Esophagus (tissue), 2 donors: Measurements from ENCODE around the gene IARS1. TPM values are rescaled to one million over a fixed set of nuclear protein-coding genes. Genes with fewer than 3 reads are reported as not detected.

Experiments used
- H3K27ac ChIP-seq, 2 donors: one replicate each; pipeline ENCODE4 v1.5.1; 2013; ENCODE audit warnings: low read depth in 2 of 2, mild to moderate bottlenecking in 2 of 2, inconsistent platforms in 1 of 2, low read length in 1 of 2, moderate library complexity in 1 of 2
- H3K27me3 ChIP-seq, 2 donors: one replicate each; pipeline ENCODE4 v1.6.1; 2013; ENCODE audit warnings: low read length in 2 of 2, control low read depth in 1 of 2, mild to moderate bottlenecking in 1 of 2; ENCODE audit not compliant: insufficient read depth in 2 of 2, control insufficient read depth in 1 of 2
- H3K36me3 ChIP-seq, 2 donors: one replicate each; pipeline ENCODE4 v1.6.1; 2013; ENCODE audit warnings: low read length in 1 of 2; ENCODE audit not compliant: control insufficient read depth in 2 of 2, insufficient read depth in 2 of 2
- H3K4me1 ChIP-seq, 2 donors: one replicate each; pipeline ENCODE4 v1.6.1; 2013; ENCODE audit warnings: low read length in 1 of 2; ENCODE audit not compliant: control insufficient read depth in 2 of 2, insufficient read depth in 2 of 2
- H3K4me3 ChIP-seq, 2 donors: one replicate each; pipeline ENCODE4 v1.5.1; 2013; ENCODE audit warnings: low read length in 2 of 2, mild to moderate bottlenecking in 2 of 2, low read depth in 1 of 2, moderate library complexity in 1 of 2
- H3K9me3 ChIP-seq, 2 donors: one replicate each; pipeline ENCODE4 v1.6.1; 2013; ENCODE audit warnings: mild to moderate bottlenecking in 2 of 2, low read depth in 1 of 2, low read length in 1 of 2, moderate library complexity in 1 of 2; ENCODE audit not compliant: control insufficient read depth in 2 of 2, insufficient read depth in 1 of 2
- WGBS, 2 donors: extraction: QIAGEN DNeasy Blood & Tissue Kit; methylation state at CpG; one replicate each; pipeline ENCODE4 v1.1.7; 2013; 5-methylcytosine and 5-hydroxymethylcytosine counted together
- polyA plus RNA-seq, 2 donors: library from polyadenylated mRNA; stranded (reverse); fragments of 200-250 nt; gene quantifications; one replicate each; pipeline ENCODE4 v1.2.3, GENCODE V29; 2013
- donor health status: healthy with polysubstance abuse.
- donor health status: Bipolar disorder and iron deficiency.

Gene IARS1
- polyA plus RNA-seq, 2 donors = 14.5 to 32.2 TPM

GRCh38 chr9:92290785-92291429 lies 2.6 kb downstream of the IARS1 start:
- peaks cover 3 to 8% of the 10 kb centered on the region in 2 donors for H3K4me1 ChIP-seq
- H3K9me3 ChIP-seq = no peaks in the 10 kb centered on the region
- no peak overlapping the region for H3K4me3 ChIP-seq
- 68 to 80% methylated on average over 1 of the region's 1 CpG for WGBS, 2 donors
- H3K27me3 ChIP-seq = no peaks in the 10 kb centered on the region
- no peaks in the 10 kb centered on the region for H3K36me3 ChIP-seq
- no peak overlapping the region for H3K27ac ChIP-seq

GRCh38 chr9:92289708-92290390 lies 3.6 kb downstream of the IARS1 start:
- H3K4me3 ChIP-seq = no peak overlapping the region
- H3K36me3 ChIP-seq = no peaks in the 10 kb centered on the region
- H3K27ac ChIP-seq = no peak overlapping the region
- peaks cover 3 to 8% of the 10 kb centered on the region in 2 donors for H3K4me1 ChIP-seq
- no peaks in the 10 kb centered on the region for H3K27me3 ChIP-seq
- WGBS, 2 donors = 87 to 96% methylated on average over 5 of the region's 5 CpGs
- H3K9me3 ChIP-seq = no peaks in the 10 kb centered on the region

GRCh38 chr9:92279302-92279701 lies 14.2 kb downstream of the IARS1 start:
- H3K4me3 ChIP-seq = no peak overlapping the region
- H3K4me1 ChIP-seq = no peaks in the 10 kb centered on the region
- H3K9me3 ChIP-seq = no peaks in the 10 kb centered on the region
- H3K27ac ChIP-seq = no peak overlapping the region
- H3K36me3 ChIP-seq = peaks cover 15 to 16% of the 10 kb centered on the region in 2 donors
- no peaks in the 10 kb centered on the region for H3K27me3 ChIP-seq
- 85 to 97% methylated on average over 1 of the region's 1 CpG for WGBS, 2 donors

- Histone ChIP-seq H3K27ac (no peak overlapping the region), H3K36me3 (peaks cover 17 to 20% of the 10 kb centered on the region in 2 donors), H3K27me3 (no peaks in the 10 kb centered on the region), H3K4me1 (no peaks in the 10 kb centered on the region), H3K9me3 (no peaks in the 10 kb centered on the region), H3K4me3 (no peak overlapping the region)
- WGBS, 2 donors = 72 to 77% methylated on average over 2 of the region's 2 CpGs
Measured at GRCh38 chr9:92278110-92278509, 15.4 kb downstream of the IARS1 start.

- no peaks in the 10 kb centered on the region for H3K27me3 ChIP-seq
- WGBS, 2 donors = 68 to 73% methylated on average over 11 of the region's 11 CpGs
- H3K4me1 ChIP-seq = no peaks in the 10 kb centered on the region
- peaks cover 17 to 28% of the 10 kb centered on the region in 2 donors for H3K36me3 ChIP-seq
- no peak overlapping the region for H3K27ac ChIP-seq
- H3K9me3 ChIP-seq = no peaks in the 10 kb centered on the region
- H3K4me3 ChIP-seq = no peak overlapping the region
Measured at GRCh38 chr9:92276331-92277032, 17.0 kb downstream of the IARS1 start.

- WGBS, 2 donors = 91 to 93% methylated on average over 6 of the region's 6 CpGs
- Histone ChIP-seq H3K4me3 (no peak overlapping the region), H3K9me3 (no peaks in the 10 kb centered on the region), H3K4me1 (no peaks in the 10 kb centered on the region), H3K36me3 (peaks cover 22 to 31% of the 10 kb centered on the region in 2 donors), H3K27me3 (no peaks in the 10 kb centered on the region), H3K27ac (no peak overlapping the region)
Measured at GRCh38 chr9:92275541-92275940, 18.0 kb downstream of the IARS1 start.

GRCh38 chr9:92270511-92270910 lies 23.0 kb downstream of the IARS1 start:
- Histone ChIP-seq H3K36me3 (peaks cover 30 to 41% of the 10 kb centered on the region in 2 donors), H3K4me3 (no peak overlapping the region), H3K27me3 (no peaks in the 10 kb centered on the region), H3K4me1 (no peaks in the 10 kb centered on the region), H3K9me3 (no peaks in the 10 kb centered on the region), H3K27ac (no peak overlapping the region)
- WGBS, 2 donors = 94 to 100% methylated on average over 5 of the region's 5 CpGs

- 73 to 75% methylated on average over 4 of the region's 4 CpGs for WGBS, 2 donors
- Histone ChIP-seq H3K36me3 (peaks cover 28 to 40% of the 10 kb centered on the region in 2 donors), H3K4me3 (no peak overlapping the region), H3K4me1 (no peaks in the 10 kb centered on the region), H3K27me3 (no peaks in the 10 kb centered on the region), H3K27ac (no peak overlapping the region), H3K9me3 (no peaks in the 10 kb centered on the region)
Measured at GRCh38 chr9:92266486-92266885, 27.0 kb downstream of the IARS1 start.

GRCh38 chr9:92265154-92265553 lies 28.3 kb downstream of the IARS1 start:
- WGBS, 2 donors = 92 to 94% methylated on average over 3 of the region's 3 CpGs
- no peak overlapping the region for H3K4me3 ChIP-seq
- no peaks in the 10 kb centered on the region for H3K27me3 ChIP-seq
- peaks cover 25 to 31% of the 10 kb centered on the region in 2 donors for H3K36me3 ChIP-seq
- H3K9me3 ChIP-seq = no peaks in the 10 kb centered on the region
- no peaks in the 10 kb centered on the region for H3K4me1 ChIP-seq
- no peak overlapping the region for H3K27ac ChIP-seq
